Kidney (tissue), 14 donors: ENCODE results near the gene SEMA4A. TPM values are rescaled to one million over a fixed set of nuclear protein-coding genes. Genes with fewer than 3 reads are reported as not detected.
A peak's percentile ranks its signal among the peaks of the same experiment; 100 is the strongest.
"Not testable (repeated sequence)": the region's sequence is repeated elsewhere in the genome, so short reads cannot be mapped to it uniquely, and the experiment has no call there.

Source experiments
- DNase-seq, 5 donors: peaks; one replicate each; pipeline ENCODE4 v3.0.0-alpha.2; 2013 to 2020
- FAIRE-seq: peaks from 2 replicates; lab custom pipeline; 2012; peaks lifted over from hg19 to GRCh38; lab: Jason Lieb, UNC
- H3K27ac ChIP-seq, 2 donors: one replicate each; pipeline ENCODE4 v1.7.0; 2013; ENCODE audit warnings: low read depth in 2 of 2, low read length in 2 of 2, inconsistent platforms in 1 of 2
- H3K27me3 ChIP-seq: one replicate; pipeline ENCODE4 v1.7.1; 2013; ENCODE audit warnings: low read length, inconsistent platforms; ENCODE audit not compliant: control insufficient read depth, insufficient read depth
- H3K36me3 ChIP-seq, 3 donors: one replicate each; pipeline versions ENCODE4 v1.7.0 to v1.7.1; 2013; ENCODE audit warnings: low read length in 3 of 3, control low read depth in 1 of 3, inconsistent platforms in 1 of 3; ENCODE audit not compliant: insufficient read depth in 3 of 3, control insufficient read depth in 2 of 3
- H3K4me1 ChIP-seq, 3 donors: one replicate each; pipeline versions ENCODE4 v1.7.0 to v1.7.1; 2013; ENCODE audit warnings: low read length in 3 of 3, inconsistent platforms in 1 of 3, low read depth in 1 of 3; ENCODE audit not compliant: control insufficient read depth in 2 of 3, insufficient read depth in 2 of 3
- H3K4me3 ChIP-seq, 3 donors: one replicate each; pipeline versions ENCODE4 v1.7.0 to v1.8.1; 2013; ENCODE audit warnings: low read length in 3 of 3, control low read depth in 1 of 3, inconsistent platforms in 1 of 3
- H3K9ac ChIP-seq, 3 donors: one replicate each; pipeline versions ENCODE4 v1.7.0 to v1.7.1; 2013; ENCODE audit warnings: low read length in 3 of 3, control low read depth in 1 of 3, inconsistent platforms in 1 of 3
- H3K9me3 ChIP-seq, 3 donors: one replicate each; pipeline versions ENCODE4 v1.7.0 to v1.7.1; 2013; ENCODE audit warnings: low read length in 3 of 3, control low read depth in 1 of 3, inconsistent platforms in 1 of 3; ENCODE audit not compliant: control insufficient read depth in 2 of 3, insufficient read depth in 1 of 3
- CTCF ChIP-seq: IDR thresholded peaks from 3 replicates; pipeline ENCODE4 v1.5.1; 2012; ENCODE audit warnings: mild to moderate bottlenecking, moderate library complexity, borderline replicate concordance; ENCODE audit not compliant: insufficient read depth; ENCODE audit errors: extremely low read depth
- intact Hi-C: fragments of 100-400 bp; cut with DNase I; formaldehyde crosslinking; loops from one replicate; pipeline ENCODE4 v1.11.1; 2022
- polyA plus RNA-seq: library from polyadenylated mRNA; stranded (reverse); fragments of 350-450 nt; fragmentation: Illumina TruSeq; extraction: RNeasy Lipid Tissue Mini Kit (QIAGEN cat#74804); gene quantifications from one replicate; pipeline ENCODE4 v1.2.3, GENCODE V29; 2014; ENCODE audit warnings: low read depth, low replicate concordance; ENCODE audit not compliant: insufficient read depth
- total RNA-seq: library from RNA; stranded (reverse); fragmentation: NEBNext Ultra II Directional; extraction: Animal tissue kit (Norgen Biotek cat#: 25700); gene quantifications from one replicate; pipeline ENCODE4 v1.2.1, GENCODE V29; 2021
- donor health status: control.
- donor health status: control.
- donor health status: control.
- donor health status: control.
- donor health status: control.
- donor health status: DM: yes; HTN: yes; CAD: no.
- donor health status: Normal renal cell carcinoma (clear cell type).

Gene SEMA4A
- total and polyA plus RNA-seq, 2 donors from 2014 or later, result 16.4 to 45.9 TPM

- Histone ChIP-seq H3K9me3 (no peaks in the 10 kb centered on the region), H3K36me3 (peaks cover 3 to 24% (median 19%) of the 10 kb centered on the region in 3 donors), H3K4me3 (peak within 1 kb of the TSS; percentile 84 to 98 (median 96)), H3K27ac (peak within 1 kb of the TSS; percentile 98), H3K27me3 (no peaks in the 10 kb centered on the region), H3K4me1 (peaks cover 2 to 11% (median 10%) of the 10 kb centered on the region in 3 donors), H3K9ac (peak within 1 kb of the TSS; percentile 86 to 99 (median 97))
- no peak for FAIRE-seq
- intact Hi-C loops, result no loop called here
- TF ChIP-seq CTCF, result no peak
- DNase-seq, result peak; percentile 98 to 99 (median 99)
These were observed 59.7 kb downstream of the SEMA4A start, which contains the start of gene PMF1 for GRCh38 chr1:156212833-156213643. Gene PMF1, plus strand, starts transcription at chr1:156213007. Its CDS starts 9 bp downstream, at chr1:156213016.

- intact Hi-C loops, result no loop called here
- DNase-seq (no peak), FAIRE-seq (no peak)
- Histone ChIP-seq H3K27ac (peak overlapping the region; percentile 98), H3K9ac (peak overlapping the region; percentile 78 to 97 (median 86)), H3K36me3 (peaks cover 3 to 24% (median 16%) of the 10 kb centered on the region in 3 donors), H3K4me1 (peaks cover 2 to 11% (median 10%) of the 10 kb centered on the region in 3 donors), H3K9me3 (no peaks in the 10 kb centered on the region), H3K4me3 (peak overlapping the region; percentile 84 to 98 (median 96)), H3K27me3 (no peaks in the 10 kb centered on the region)
- no peak for TF ChIP-seq CTCF
These were observed 60.2 kb downstream of the SEMA4A start for GRCh38 chr1:156213644-156213966.

GRCh38 chr1:156214024-156214748 lies 60.8 kb downstream of the SEMA4A start:
- peaks cover 2 to 11% (median 10%) of the 10 kb centered on the region in 3 donors for H3K4me1 ChIP-seq
- FAIRE-seq, result no peak
- peak overlapping the region in 1 of 3 donors; percentile 21 for H3K4me3 ChIP-seq

GRCh38 chr1:156216361-156217086 lies 63.1 kb downstream of the SEMA4A start:
- H3K4me3 ChIP-seq, H3K27me3 ChIP-seq, H3K27ac ChIP-seq, H3K9me3 ChIP-seq, H3K9ac ChIP-seq, intact Hi-C loops, DNase-seq: not testable (repeated sequence)
- H3K36me3 ChIP-seq, result peaks cover 4 to 12% (median 7%) of the 10 kb centered on the region in 3 donors
- peak; percentile 99 for FAIRE-seq
- peaks cover 2 to 11% (median 10%) of the 10 kb centered on the region in 3 donors for H3K4me1 ChIP-seq

More at GRCh38 chr1:156214024-156214748, 60.8 kb downstream of the SEMA4A start:
- intact Hi-C loops, result no loop called here
- TF ChIP-seq CTCF, result no peak
- DNase-seq, result no peak
- Histone ChIP-seq H3K27ac (no peak overlapping the region), H3K9me3 (no peaks in the 10 kb centered on the region), H3K36me3 (peaks cover 3 to 21% (median 13%) of the 10 kb centered on the region in 3 donors), H3K27me3 (no peaks in the 10 kb centered on the region), H3K9ac (no peak overlapping the region)
